ENCODE measurements around the gene CCDC28B. TPM values are rescaled to one million over a fixed set of nuclear protein-coding genes. Genes with fewer than 3 reads are reported as not detected.

CCDC28B gene
- total and polyA plus RNA-seq, 2 of the 13 experiments (the other 11 are each of a cell fraction or from before 2014, with no cell fraction given), result 2.6 to 3.5 TPM

DNA sequence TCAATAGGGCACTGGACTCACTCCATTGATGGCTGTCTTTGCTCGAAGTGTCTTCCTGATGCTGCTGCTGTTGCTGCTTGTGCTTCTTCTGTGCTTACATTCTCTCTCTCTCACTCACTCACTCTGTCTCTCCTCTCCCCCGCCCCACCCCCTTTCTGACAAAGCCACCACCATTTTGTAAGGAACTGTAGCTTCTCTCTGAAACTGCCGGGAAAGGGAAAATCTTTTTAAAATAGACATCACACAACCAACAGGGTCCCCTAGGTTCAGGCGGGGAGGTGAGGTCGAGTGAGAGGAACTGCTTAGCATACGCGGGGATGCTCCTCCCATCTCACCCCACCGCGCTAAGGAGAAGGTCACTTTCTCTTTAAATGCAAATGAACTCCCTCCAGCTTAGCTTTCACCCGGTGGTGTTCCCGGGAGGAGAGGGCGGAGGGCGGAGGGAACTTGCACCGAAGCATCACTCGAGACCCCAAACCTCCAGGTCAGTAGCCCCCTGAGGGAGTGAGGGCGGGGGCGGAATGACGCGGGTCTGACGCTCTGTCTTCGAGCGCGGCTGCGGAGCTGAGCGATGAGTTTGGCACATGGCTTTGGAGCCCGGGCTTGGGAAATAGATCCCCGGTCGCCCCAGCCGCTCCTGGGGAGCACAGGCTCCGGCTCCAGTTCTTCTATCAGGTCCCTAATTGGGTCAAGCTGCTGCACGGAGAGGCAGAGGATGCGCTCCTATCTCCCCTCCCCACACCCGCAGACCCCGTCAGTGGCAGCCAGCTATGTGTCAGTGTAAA is at the start of gene CCDC28B (continued):
- TF ChIP-seq KDM2A (CRISPR knock-in tag; IDR thresholded peaks at IDR 0.05; ENCODE audit: borderline replicate concordance, low read depth), result peak; percentile 80; the same call in 1 of the 2 replicates
- no peak for TF ChIP-seq ZNF629 (CRISPR knock-in tag; conservative IDR thresholded peaks at IDR 0.05)
- TF ChIP-seq SAP130 (CRISPR knock-in tag; IDR thresholded peaks at IDR 0.05; ENCODE audit: low read depth), result 0 out of 2 replicates have a peak, but pooled peaks have one; percentile 6
- TF ChIP-seq, protein P1, sequence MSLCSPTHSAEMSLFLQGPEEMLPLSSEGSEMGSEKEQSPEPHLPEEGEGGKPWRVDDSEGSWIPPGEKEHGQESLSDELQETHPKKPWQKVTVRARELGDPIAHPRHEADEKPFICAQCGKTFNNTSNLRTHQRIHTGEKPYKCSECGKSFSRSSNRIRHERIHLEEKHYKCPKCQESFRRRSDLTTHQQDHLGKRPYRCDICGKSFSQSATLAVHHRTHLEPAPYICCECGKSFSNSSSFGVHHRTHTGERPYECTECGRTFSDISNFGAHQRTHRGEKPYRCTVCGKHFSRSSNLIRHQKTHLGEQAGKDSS (CRISPR knock-in tag; IDR thresholded peaks at IDR 0.05; ENCODE audit: borderline replicate concordance, low read depth), result no peak
- 0 out of 2 replicates have a peak, but pooled peaks have one; percentile 14 for TF ChIP-seq GATAD1 (CRISPR knock-in tag; IDR thresholded peaks at IDR 0.05)
- TF ChIP-seq HCFC1 (IDR thresholded peaks at IDR 0.05; ENCODE audit: low read depth, low read length), result no peak
- TF ChIP-seq HMG20B (CRISPR knock-in tag; conservative IDR thresholded peaks at IDR 0.05), result no peak
- TF ChIP-seq TCF7L2 (IDR thresholded peaks at IDR 0.05; ENCODE audit: low read depth, low read length), result no peak
- no peak for TF ChIP-seq ZNF883 (CRISPR knock-in tag; IDR thresholded peaks at IDR 0.05; ENCODE audit: not compliant biosample characterization)
- TF ChIP-seq, protein P2, sequence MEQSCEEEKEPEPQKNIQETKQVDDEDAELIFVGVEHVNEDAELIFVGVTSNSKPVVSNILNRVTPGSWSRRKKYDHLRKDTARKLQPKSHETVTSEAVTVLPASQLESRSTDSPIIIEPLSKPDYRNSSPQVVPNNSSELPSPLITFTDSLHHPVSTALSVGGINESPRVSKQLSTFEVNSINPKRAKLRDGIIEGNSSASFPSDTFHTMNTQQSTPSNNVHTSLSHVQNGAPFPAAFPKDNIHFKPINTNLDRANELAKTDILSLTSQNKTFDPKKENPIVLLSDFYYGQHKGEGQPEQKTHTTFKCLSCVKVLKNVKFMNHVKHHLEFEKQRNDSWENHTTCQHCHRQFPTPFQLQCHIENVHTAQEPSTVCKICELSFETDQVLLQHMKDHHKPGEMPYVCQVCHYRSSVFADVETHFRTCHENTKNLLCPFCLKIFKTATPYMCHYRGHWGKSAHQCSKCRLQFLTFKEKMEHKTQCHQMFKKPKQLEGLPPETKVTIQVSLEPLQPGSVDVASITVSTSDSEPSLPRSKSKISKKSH (CRISPR knock-in tag; IDR thresholded peaks at IDR 0.05; ENCODE audit: borderline replicate concordance), result 0 out of 2 replicates have a peak, but pooled peaks have one; percentile 20
- TF ChIP-seq HES4 (CRISPR knock-in tag; IDR thresholded peaks at IDR 0.05; ENCODE audit: borderline replicate concordance), result no peak
- TF ChIP-seq, protein P3, sequence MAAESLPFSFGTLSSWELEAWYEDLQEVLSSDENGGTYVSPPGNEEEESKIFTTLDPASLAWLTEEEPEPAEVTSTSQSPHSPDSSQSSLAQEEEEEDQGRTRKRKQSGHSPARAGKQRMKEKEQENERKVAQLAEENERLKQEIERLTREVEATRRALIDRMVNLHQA (CRISPR knock-in tag; IDR thresholded peaks at IDR 0.05), result no peak
- TF ChIP-seq GABPB1 (CRISPR knock-in tag; IDR thresholded peaks at IDR 0.05), result peak; percentile 18; the same call in 1 of the 2 replicates
- 0 out of 2 replicates have a peak, but pooled peaks have one; percentile 17 for TF ChIP-seq ZNF792 (CRISPR knock-in tag; IDR thresholded peaks at IDR 0.05)
- no peak for TF ChIP-seq DNMT3B (CRISPR knock-in tag; conservative IDR thresholded peaks at IDR 0.05)
- TF ChIP-seq, protein P4, sequence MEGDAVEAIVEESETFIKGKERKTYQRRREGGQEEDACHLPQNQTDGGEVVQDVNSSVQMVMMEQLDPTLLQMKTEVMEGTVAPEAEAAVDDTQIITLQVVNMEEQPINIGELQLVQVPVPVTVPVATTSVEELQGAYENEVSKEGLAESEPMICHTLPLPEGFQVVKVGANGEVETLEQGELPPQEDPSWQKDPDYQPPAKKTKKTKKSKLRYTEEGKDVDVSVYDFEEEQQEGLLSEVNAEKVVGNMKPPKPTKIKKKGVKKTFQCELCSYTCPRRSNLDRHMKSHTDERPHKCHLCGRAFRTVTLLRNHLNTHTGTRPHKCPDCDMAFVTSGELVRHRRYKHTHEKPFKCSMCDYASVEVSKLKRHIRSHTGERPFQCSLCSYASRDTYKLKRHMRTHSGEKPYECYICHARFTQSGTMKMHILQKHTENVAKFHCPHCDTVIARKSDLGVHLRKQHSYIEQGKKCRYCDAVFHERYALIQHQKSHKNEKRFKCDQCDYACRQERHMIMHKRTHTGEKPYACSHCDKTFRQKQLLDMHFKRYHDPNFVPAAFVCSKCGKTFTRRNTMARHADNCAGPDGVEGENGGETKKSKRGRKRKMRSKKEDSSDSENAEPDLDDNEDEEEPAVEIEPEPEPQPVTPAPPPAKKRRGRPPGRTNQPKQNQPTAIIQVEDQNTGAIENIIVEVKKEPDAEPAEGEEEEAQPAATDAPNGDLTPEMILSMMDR (CRISPR knock-in tag; IDR thresholded peaks at IDR 0.05), result no peak
- TF ChIP-seq KDM5A (IDR thresholded peaks at IDR 0.05; ENCODE audit: borderline replicate concordance, low read length), result no peak
